ENCODE measurements around the gene DIDO1. TPM values are rescaled to one million over a fixed set of nuclear protein-coding genes. Genes with fewer than 3 reads are reported as not detected.
"Not testable (repeated sequence)": the region's sequence is repeated elsewhere in the genome, so short reads cannot be mapped to it uniquely, and the experiment has no call there.

The DIDO1 gene
- total RNA-seq, 1 experiment from 2014 or later, result 42.9 TPM

DNA sequence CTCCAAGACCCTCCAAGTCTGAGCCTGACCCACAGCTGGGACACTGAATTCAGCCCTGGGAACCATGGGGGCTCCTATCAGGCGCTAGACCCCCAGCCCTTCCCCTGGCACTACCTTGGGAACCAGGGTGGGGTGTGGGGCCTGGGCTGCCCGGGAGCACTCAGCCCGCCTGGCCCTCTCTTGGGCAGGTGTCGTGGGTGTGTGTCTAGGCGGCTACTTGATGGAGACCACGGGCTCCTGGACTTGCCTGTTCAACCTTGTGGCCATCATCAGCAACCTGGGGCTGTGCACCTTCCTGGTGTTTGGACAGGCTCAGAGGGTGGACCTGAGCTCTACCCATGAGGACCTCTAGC is 40.8 kb upstream of the DIDO1 start:
- no peak overlapping the region for H3K27ac ChIP-seq
- no peaks in the 10 kb centered on the region; the same call in 1 of the 2 replicates for H3K4me1 ChIP-seq (replicated peaks)
- no peaks in the 10 kb centered on the region for H3K9me3 ChIP-seq (replicated peaks)
- no peak for DNase-seq (ENCODE audit: low read depth in 1 of 2, low spot score in 2 of 2)
- H3K4me3 ChIP-seq, result no peak overlapping the region
- peaks cover 62% of the 10 kb centered on the region for H3K27me3 ChIP-seq (replicated peaks)
- H3K36me3 ChIP-seq, result no peaks in the 10 kb centered on the region

- Histone ChIP-seq H3K4me3 (no peak overlapping the region), H3K4me1 (replicated peaks) (no peaks in the 10 kb centered on the region), H3K27me3 (replicated peaks) (peaks cover 62% of the 10 kb centered on the region), H3K36me3 (no peaks in the 10 kb centered on the region), H3K27ac (no peak overlapping the region), H3K9me3 (replicated peaks) (no peaks in the 10 kb centered on the region)
- DNase-seq (ENCODE audit: low read depth in 1 of 2, low spot score in 2 of 2), result no peak
Measured at GRCh38 chr20:62966212-62967148, 40.2 kb upstream of the DIDO1 start.

GRCh38 chr20:62965363-62965771 is 39.1 kb upstream of the DIDO1 start:
- no peaks in the 10 kb centered on the region for H3K9me3 ChIP-seq (replicated peaks)
- H3K27ac ChIP-seq, result no peak overlapping the region
- H3K4me1 ChIP-seq (replicated peaks), result no peaks in the 10 kb centered on the region
- H3K27me3 ChIP-seq (replicated peaks), result peaks cover 54% of the 10 kb centered on the region
- H3K4me3 ChIP-seq, result no peak overlapping the region
- H3K36me3 ChIP-seq, result no peaks in the 10 kb centered on the region
- no peak for DNase-seq (ENCODE audit: low read depth in 1 of 2, low spot score in 2 of 2)

- Histone ChIP-seq H3K27me3 (replicated peaks) (peaks cover 48% of the 10 kb centered on the region), H3K27ac (no peak overlapping the region), H3K36me3 (no peaks in the 10 kb centered on the region), H3K4me3 (no peak overlapping the region), H3K9me3 (replicated peaks) (no peaks in the 10 kb centered on the region), H3K4me1 (replicated peaks) (no peaks in the 10 kb centered on the region)
- DNase-seq (ENCODE audit: low read depth in 1 of 2, low spot score in 2 of 2), result no peak
Measured at GRCh38 chr20:62964700-62965099, 38.4 kb upstream of the DIDO1 start.

DNA sequence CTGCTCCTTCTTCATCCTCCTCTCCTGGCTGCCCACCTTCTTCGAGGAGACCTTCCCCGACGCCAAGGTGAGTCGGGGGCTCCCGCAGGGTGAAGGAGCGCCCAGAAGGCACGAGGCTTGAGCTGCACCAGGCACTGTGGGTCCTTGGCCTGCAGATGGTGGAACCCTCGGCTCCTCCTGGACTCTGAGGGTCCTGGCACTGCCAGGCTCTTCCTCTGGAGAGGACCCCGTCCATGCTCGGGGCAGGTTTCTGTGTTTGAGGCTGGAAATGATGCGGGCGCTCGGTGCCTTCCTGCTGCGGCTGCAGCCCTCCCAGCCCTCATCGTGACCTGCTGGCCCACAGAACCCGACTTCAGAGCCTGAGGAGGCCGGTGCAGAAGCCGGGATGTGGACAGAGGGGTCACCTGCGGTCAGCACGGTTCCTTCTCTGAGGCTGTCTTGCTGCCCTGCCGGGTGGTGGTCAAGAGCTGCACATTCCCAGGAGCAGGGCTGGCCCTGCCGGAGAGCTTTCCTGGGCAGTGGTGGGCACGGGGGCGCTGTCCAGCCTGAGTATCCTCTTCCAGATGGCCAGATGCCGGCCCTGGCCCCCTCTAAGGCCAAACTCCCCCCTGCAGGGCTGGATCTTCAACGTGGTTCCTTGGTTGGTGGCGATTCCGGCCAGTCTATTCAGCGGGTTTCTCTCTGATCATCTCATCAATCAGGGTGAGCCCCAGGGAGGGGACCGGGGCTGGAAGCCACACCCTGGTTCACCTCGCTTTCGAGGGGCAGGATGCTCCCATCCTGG is 37.5 kb upstream of the DIDO1 start:
- Histone ChIP-seq H3K27me3 (replicated peaks) (peaks cover 40% of the 10 kb centered on the region), H3K36me3 (no peaks in the 10 kb centered on the region), H3K27ac (no peak overlapping the region), H3K4me3 (no peak overlapping the region), H3K4me1 (replicated peaks) (no peaks in the 10 kb centered on the region), H3K9me3 (replicated peaks) (no peaks in the 10 kb centered on the region)
- DNase-seq (ENCODE audit: low read depth in 1 of 2, low spot score in 2 of 2), result no peak

GRCh38 chr20:62962891-62963613 is 36.7 kb upstream of the DIDO1 start:
- no peaks in the 10 kb centered on the region for H3K9me3 ChIP-seq (replicated peaks)
- H3K27me3 ChIP-seq (replicated peaks), result peaks cover 35% of the 10 kb centered on the region
- H3K4me1 ChIP-seq (replicated peaks), result no peaks in the 10 kb centered on the region
- no peaks in the 10 kb centered on the region for H3K36me3 ChIP-seq
- no peak overlapping the region for H3K27ac ChIP-seq
- DNase-seq (ENCODE audit: low read depth in 1 of 2, low spot score in 2 of 2), result no peak
- H3K4me3 ChIP-seq, result no peak overlapping the region

DNA sequence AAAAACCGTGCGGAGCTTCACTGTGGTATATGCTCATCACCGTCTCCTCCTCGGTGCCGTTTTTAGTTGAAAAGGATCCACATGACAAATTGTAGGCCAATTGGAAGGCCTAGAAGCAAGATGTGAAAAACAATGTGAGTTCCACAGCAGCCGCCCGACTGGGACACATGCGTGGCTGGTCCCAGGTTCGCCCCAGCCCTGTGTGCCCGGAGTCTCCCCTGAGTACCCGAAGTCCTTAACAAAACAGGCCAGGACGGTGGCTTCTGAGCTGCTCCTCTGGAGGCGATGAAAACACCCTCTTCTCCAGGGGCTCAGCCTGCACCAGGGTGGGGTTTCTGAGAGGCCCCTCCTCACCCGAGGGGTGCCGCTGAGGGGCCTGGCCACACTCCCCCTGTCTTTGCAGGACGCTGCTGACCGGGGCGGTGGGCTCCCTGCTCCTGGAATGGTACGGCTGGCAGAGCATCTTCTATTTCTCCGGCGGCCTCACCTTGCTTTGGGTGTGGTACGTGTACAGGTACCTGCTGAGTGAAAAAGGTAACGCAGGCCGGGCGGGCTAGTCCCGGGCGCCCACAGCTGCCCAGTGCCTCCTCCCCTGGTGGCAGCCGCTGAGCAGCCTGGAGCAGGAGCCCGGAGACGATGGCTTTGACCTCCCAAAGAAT is 36.0 kb upstream of the DIDO1 start:
- H3K9me3 ChIP-seq (replicated peaks), result no peaks in the 10 kb centered on the region
- peaks cover 30% of the 10 kb centered on the region for H3K27me3 ChIP-seq (replicated peaks)
- no peak overlapping the region for H3K27ac ChIP-seq
- no peak for DNase-seq (ENCODE audit: low read depth in 1 of 2, low spot score in 2 of 2)
- H3K4me1 ChIP-seq (replicated peaks), result no peaks in the 10 kb centered on the region
- no peak overlapping the region for H3K4me3 ChIP-seq
- H3K36me3 ChIP-seq, result no peaks in the 10 kb centered on the region

DNA sequence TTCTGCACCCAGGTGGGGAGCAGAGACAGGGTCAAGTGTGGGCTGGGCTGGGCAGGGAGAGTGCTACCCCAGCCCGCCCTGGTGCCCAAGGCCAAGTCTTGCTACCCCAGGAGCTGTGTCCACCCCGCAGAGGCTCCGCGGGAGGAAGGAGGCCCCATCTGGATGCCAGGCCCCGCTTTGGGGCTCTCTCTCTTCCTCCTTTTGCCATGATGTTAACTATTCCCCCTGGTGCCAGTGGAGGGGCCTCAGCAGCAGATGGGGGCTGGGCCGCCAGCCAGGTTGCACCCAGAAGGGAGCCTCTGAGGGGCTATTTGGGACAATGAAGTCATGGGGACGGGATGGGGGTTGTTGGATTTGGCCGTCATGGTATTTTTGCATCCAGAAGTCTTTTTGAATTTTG is 35.5 kb upstream of the DIDO1 start:
- H3K9me3 ChIP-seq (replicated peaks), result no peaks in the 10 kb centered on the region
- H3K27me3 ChIP-seq (replicated peaks), result peaks cover 26% of the 10 kb centered on the region
- H3K4me3 ChIP-seq, result no peak overlapping the region
- no peaks in the 10 kb centered on the region for H3K36me3 ChIP-seq
- no peak overlapping the region for H3K27ac ChIP-seq
- no peaks in the 10 kb centered on the region for H3K4me1 ChIP-seq (replicated peaks)
- no peak for DNase-seq (ENCODE audit: low read depth in 1 of 2, low spot score in 2 of 2)

- Histone ChIP-seq H3K27ac (no peak overlapping the region), H3K4me1 (replicated peaks) (no peaks in the 10 kb centered on the region), H3K9me3 (replicated peaks) (no peaks in the 10 kb centered on the region), H3K4me3 (no peak overlapping the region), H3K36me3 (no peaks in the 10 kb centered on the region), H3K27me3 (replicated peaks) (peaks cover 26% of the 10 kb centered on the region)
- DNase-seq (ENCODE audit: low read depth in 1 of 2, low spot score in 2 of 2), result no peak
Measured at GRCh38 chr20:62961310-62961783, 35.0 kb upstream of the DIDO1 start.

DNA sequence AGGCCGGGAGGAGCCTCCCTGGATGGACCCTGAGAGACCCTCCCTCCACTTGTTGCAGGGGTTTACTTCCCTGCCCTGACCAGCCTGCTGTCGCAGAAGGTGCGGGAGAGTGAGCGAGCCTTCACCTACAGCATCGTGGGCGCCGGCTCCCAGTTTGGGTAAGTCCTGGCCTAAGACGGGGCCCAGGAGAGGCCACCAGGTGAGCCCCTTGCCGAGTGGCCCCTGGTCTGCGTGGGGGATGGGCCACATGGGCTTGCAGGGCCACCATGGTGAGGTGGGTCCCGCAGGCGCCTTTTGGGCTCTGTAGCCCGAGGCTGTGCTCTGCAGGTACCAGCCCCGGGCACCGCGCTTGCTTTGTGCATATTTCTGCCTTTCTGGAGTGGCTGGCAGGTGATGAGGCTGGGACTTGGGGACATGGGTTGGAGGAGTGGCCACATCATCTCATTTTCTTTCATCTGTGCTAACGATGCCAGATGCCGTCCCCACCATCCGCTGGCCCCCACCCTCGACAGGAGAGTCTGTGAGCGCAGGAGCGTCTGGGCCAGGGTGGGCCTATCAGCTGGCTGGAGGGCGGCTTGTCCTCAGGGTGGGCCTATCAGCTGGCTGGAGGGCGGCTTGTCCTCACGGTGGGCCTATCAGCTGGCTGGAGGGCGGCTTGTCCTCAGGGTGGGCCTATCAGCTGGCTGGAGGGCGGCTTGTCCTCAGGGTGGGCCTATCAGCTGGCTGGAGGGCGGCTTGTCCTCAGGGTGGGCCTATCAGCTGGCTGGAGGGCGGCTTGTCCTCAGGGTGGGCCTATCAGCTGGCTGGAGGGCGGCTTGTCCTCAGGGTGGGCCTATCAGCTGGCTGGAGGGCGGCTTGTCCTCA is 34.4 kb upstream of the DIDO1 start:
- not testable (repeated sequence) for DNase-seq (ENCODE audit: low read depth in 1 of 2, low spot score in 2 of 2)

DNA sequence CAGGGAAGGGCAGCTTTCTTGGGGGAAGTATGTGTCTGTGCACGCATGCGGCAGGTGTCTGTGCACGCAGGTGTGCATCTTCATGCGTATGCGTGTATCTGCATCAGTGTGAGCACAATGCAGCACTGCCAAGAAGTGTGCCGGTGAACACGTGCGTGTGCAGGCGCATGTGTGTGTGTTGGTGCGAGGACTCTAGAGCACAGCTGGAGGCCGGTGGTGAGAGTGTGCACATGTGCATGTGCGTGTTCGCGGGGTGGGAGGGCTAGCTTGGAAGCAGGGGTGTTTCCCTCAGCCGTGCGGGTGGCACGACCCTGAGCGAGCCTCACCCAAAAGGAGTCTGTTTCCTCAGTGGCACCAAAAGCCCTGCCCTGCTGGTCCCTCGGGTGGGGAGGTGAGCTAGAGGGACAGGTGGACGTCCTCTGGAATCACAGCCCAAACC is 33.7 kb upstream of the DIDO1 start:
- no peaks in the 10 kb centered on the region for H3K9me3 ChIP-seq (replicated peaks)
- 0 out of 2 replicates have a peak, but pooled peaks cover 5% of the 10 kb centered on the region for H3K4me1 ChIP-seq (replicated peaks)
- DNase-seq (ENCODE audit: low read depth in 1 of 2, low spot score in 2 of 2), result no peak
- peaks cover 19% of the 10 kb centered on the region for H3K27me3 ChIP-seq (replicated peaks)
- no peak overlapping the region for H3K4me3 ChIP-seq
- H3K27ac ChIP-seq, result no peak overlapping the region
- H3K36me3 ChIP-seq, result no peaks in the 10 kb centered on the region

More for the DNA sequence above, 34.4 kb upstream of the DIDO1 start:
- not testable (repeated sequence) for H3K4me3 ChIP-seq; H3K36me3 ChIP-seq; H3K27ac ChIP-seq; H3K4me1 ChIP-seq (replicated peaks); H3K9me3 ChIP-seq (replicated peaks)
- peaks cover 26% of the 10 kb centered on the region for H3K27me3 ChIP-seq (replicated peaks)

- no peaks in the 10 kb centered on the region for H3K9me3 ChIP-seq (replicated peaks)
- DNase-seq (ENCODE audit: low read depth in 1 of 2, low spot score in 2 of 2), result no peak
- peaks cover 7% of the 10 kb centered on the region for H3K4me1 ChIP-seq (replicated peaks)
- peaks cover 12% of the 10 kb centered on the region for H3K27me3 ChIP-seq (replicated peaks)
- H3K36me3 ChIP-seq, result no peaks in the 10 kb centered on the region
- no peak overlapping the region for H3K27ac ChIP-seq
- no peak overlapping the region for H3K4me3 ChIP-seq
Measured at GRCh38 chr20:62959101-62959971, 33.0 kb upstream of the DIDO1 start.
